H9 (cell line): Measurements from ENCODE around the gene CDC42. TPM values are rescaled to one million over a fixed set of nuclear protein-coding genes. Genes with fewer than 3 reads are reported as not detected.

Experiments used
- DNase-seq: peaks from one replicate; pipeline ENCODE4 v3.0.0-alpha.2; 2017
- H2AFZ ChIP-seq: one replicate; pipeline ENCODE4 v1.6.1; 2013; ENCODE audit warnings: mild to moderate bottlenecking, low read length, control low read depth, moderate library complexity
- H2AK5ac ChIP-seq: 2 replicates; pipeline ENCODE4 v1.6.1; 2013; ENCODE audit warnings: low read length, control low read depth, mixed read lengths; ENCODE audit not compliant: insufficient read length
- H2BK120ac ChIP-seq: one replicate; pipeline ENCODE4 v1.6.1; 2013; ENCODE audit warnings: low read depth, mild to moderate bottlenecking, low read length, control low read depth, inconsistent platforms; ENCODE audit not compliant: poor library complexity, severe bottlenecking
- H2BK12ac ChIP-seq: 2 replicates; pipeline ENCODE4 v1.6.1; 2013; ENCODE audit warnings: low read length, control low read depth, mixed read lengths, low read depth; ENCODE audit not compliant: insufficient read length
- H2BK15ac ChIP-seq: 2 replicates; pipeline ENCODE4 v1.6.1; 2013; ENCODE audit warnings: low read depth, low read length, control low read depth
- H2BK20ac ChIP-seq: one replicate; pipeline ENCODE4 v1.6.1; 2013; ENCODE audit warnings: low read depth, mild to moderate bottlenecking, low read length, control low read depth, inconsistent platforms; ENCODE audit not compliant: poor library complexity, severe bottlenecking
- H2BK5ac ChIP-seq: 2 replicates; pipeline ENCODE4 v1.6.1; 2013; ENCODE audit warnings: low read length, control low read depth, mixed read lengths; ENCODE audit not compliant: insufficient read length
- H3K14ac ChIP-seq: 2 replicates; pipeline ENCODE4 v1.6.1; 2013; ENCODE audit warnings: low read length, control low read depth; ENCODE audit not compliant: insufficient read depth
- H3K18ac ChIP-seq: 2 replicates; pipeline ENCODE4 v1.6.1; 2013; ENCODE audit warnings: low read depth, mild to moderate bottlenecking, mixed read lengths, low read length, control low read depth; ENCODE audit not compliant: insufficient read length
- H3K23ac ChIP-seq: 2 replicates; pipeline ENCODE4 v1.6.1; 2013; ENCODE audit warnings: low read length, control low read depth, mixed read lengths, low read depth; ENCODE audit not compliant: insufficient read length
- H3K23me2 ChIP-seq: 2 replicates; pipeline ENCODE4 v1.6.1; 2013; ENCODE audit warnings: low read depth, mild to moderate bottlenecking, mixed read lengths, low read length, control low read depth; ENCODE audit not compliant: insufficient read length, poor library complexity, severe bottlenecking
- H3K27ac ChIP-seq: 2 replicates; pipeline ENCODE4 v1.5.1; 2013; ENCODE audit warnings: low read length, control low read depth, mixed read lengths, low read depth; ENCODE audit not compliant: insufficient read length
- H3K27me3 ChIP-seq: 2 replicates; pipeline ENCODE4 v1.6.1; 2013; ENCODE audit warnings: low read length, control low read depth, inconsistent platforms; ENCODE audit not compliant: insufficient read depth
- H3K4ac ChIP-seq: 2 replicates; pipeline ENCODE4 v1.6.1; 2013; ENCODE audit warnings: low read depth, mild to moderate bottlenecking, control low read depth, inconsistent platforms, low read length, moderate library complexity
- H3K4me1 ChIP-seq: 2 replicates; pipeline ENCODE4 v1.6.1; 2013; ENCODE audit warnings: low read length, control low read depth, inconsistent platforms; ENCODE audit not compliant: insufficient read depth
- H3K4me2 ChIP-seq: 2 replicates; pipeline ENCODE4 v1.6.1; 2013; ENCODE audit warnings: low read length, control low read depth, mixed read lengths; ENCODE audit not compliant: insufficient read length, insufficient read depth
- H3K56ac ChIP-seq: 2 replicates; pipeline ENCODE4 v1.6.1; 2013; ENCODE audit warnings: low read depth, mild to moderate bottlenecking, mixed read lengths, low read length, control low read depth; ENCODE audit not compliant: insufficient read length
- H3K79me1 ChIP-seq: 2 replicates; pipeline ENCODE4 v1.6.1; 2013; ENCODE audit warnings: low read depth, mild to moderate bottlenecking, moderate library complexity, low read length, control low read depth, inconsistent platforms; ENCODE audit not compliant: insufficient read depth, poor library complexity, severe bottlenecking
- H3K79me2 ChIP-seq: 2 replicates; pipeline ENCODE4 v1.6.1; 2013; ENCODE audit warnings: low read length, control low read depth, inconsistent platforms; ENCODE audit not compliant: insufficient read depth
- H3K9ac ChIP-seq: 2 replicates; pipeline ENCODE4 v1.6.1; 2013; ENCODE audit warnings: low read length, control low read depth, mixed read lengths; ENCODE audit not compliant: insufficient read length; ENCODE audit errors: extremely low read depth
- H3K9me3 ChIP-seq: one replicate; pipeline ENCODE4 v1.6.1; 2013; ENCODE audit warnings: low read depth, low read length, inconsistent platforms; ENCODE audit not compliant: control insufficient read depth
- H3T11ph ChIP-seq: one replicate; pipeline ENCODE4 v1.6.1; 2013; ENCODE audit warnings: mild to moderate bottlenecking, low read length, control low read depth, inconsistent platforms
- H4K20me1 ChIP-seq: one replicate; pipeline ENCODE4 v1.6.1; 2013; ENCODE audit not compliant: control insufficient read depth, insufficient read length, insufficient read depth
- H4K5ac ChIP-seq: 2 replicates; pipeline ENCODE4 v1.6.1; 2013; ENCODE audit warnings: low read depth, mild to moderate bottlenecking, mixed read lengths, low read length, control low read depth; ENCODE audit not compliant: insufficient read length
- H4K8ac ChIP-seq: replicated peaks from 2 replicates; pipeline ENCODE4 v1.6.1; 2013; ENCODE audit warnings: low read length, control low read depth, mixed read lengths, low read depth; ENCODE audit not compliant: insufficient read length
- H4K91ac ChIP-seq: 2 replicates; pipeline ENCODE4 v1.6.1; 2013; ENCODE audit warnings: low read depth, mild to moderate bottlenecking, moderate library complexity, mixed read lengths, low read length, control low read depth; ENCODE audit not compliant: insufficient read length
- H3K27ac Mint-ChIP-seq, 3 experiments: 2 replicates in 2 of 3; 3 replicates in 1 of 3; pipeline ENCODE4 v1.8.0; 2020 to 2021; ENCODE audit warnings: mixed read lengths in 3 of 3, mild to moderate bottlenecking in 1 of 3, moderate library complexity in 1 of 3
- H3K27me3 Mint-ChIP-seq: 2 replicates; pipeline ENCODE4 v1.8.0; 2021; ENCODE audit warnings: low read depth, mild to moderate bottlenecking, moderate library complexity, mixed read lengths
- H3K36me3 Mint-ChIP-seq, 3 experiments: 2 replicates in 2 of 3; 3 replicates in 1 of 3; pipeline ENCODE4 v1.8.0; 2020 to 2021; ENCODE audit warnings: low read depth in 3 of 3, mixed read lengths in 3 of 3; ENCODE audit not compliant: insufficient read depth in 1 of 3
- H3K4me1 Mint-ChIP-seq, 2 experiments: 2 replicates each; pipeline ENCODE4 v1.8.0; 2020; ENCODE audit warnings: mixed read lengths in 2 of 2
- H3K4me3 Mint-ChIP-seq, 2 experiments: 2 replicates in 1 of 2; 3 replicates in 1 of 2; pipeline ENCODE4 v1.8.0; 2020 to 2021; ENCODE audit warnings: mild to moderate bottlenecking in 2 of 2, mixed read lengths in 2 of 2, moderate library complexity in 1 of 2
- H3K9me3 Mint-ChIP-seq, 2 experiments: 2 replicates in 1 of 2; 3 replicates in 1 of 2; pipeline ENCODE4 v1.8.0; 2020; ENCODE audit warnings: mild to moderate bottlenecking in 2 of 2, mixed read lengths in 2 of 2, moderate library complexity in 1 of 2
- CTCF ChIP-seq: fragments of 200-600 bp; sonication (generic); conservative IDR thresholded peaks from 3 replicates; pipeline ENCODE4 v1.8.0; 2021; ENCODE audit warnings: antibody characterized with exemption, mild to moderate bottlenecking
- WGBS: extraction: QIAGEN DNeasy Blood & Tissue Kit; methylation state at CpG from one replicate; pipeline ENCODE4 v1.1.7; 2013; ENCODE audit warnings: missing lambda C conversion rate, low lambda C conversion rate, mixed read lengths; ENCODE audit not compliant: insufficient read length; ENCODE audit errors: extremely low coverage; 5-methylcytosine and 5-hydroxymethylcytosine counted together
- total RNA-seq: library from RNA; stranded (reverse); gene quantifications from 2 replicates; pipeline ENCODE4 v1.2.1, GENCODE V29; 2021

Gene CDC42
- total RNA-seq, 1 experiment from 2014 or later = 197 TPM

DNA sequence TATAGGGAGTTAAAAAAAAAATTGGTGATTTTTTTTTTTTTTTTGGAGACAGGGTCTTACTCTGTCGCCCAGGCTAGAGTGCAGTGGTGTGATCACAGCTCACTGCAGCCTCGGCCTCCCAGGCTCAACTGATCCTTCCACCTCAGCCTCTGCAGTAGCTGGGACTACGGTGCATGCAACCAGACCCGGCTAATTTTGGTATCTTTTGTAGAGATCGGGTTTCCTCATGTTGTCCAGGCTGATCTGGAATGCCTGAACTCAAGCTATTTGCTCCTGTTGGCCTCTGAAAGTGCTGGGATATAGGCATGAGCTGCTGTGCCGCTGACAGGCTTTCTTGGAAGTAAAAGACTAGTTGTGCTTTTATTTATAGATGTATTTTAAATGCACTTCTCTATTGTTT lies 3.0 kb downstream of the CDC42 start:
- no peaks in the 10 kb centered on the region for H4K20me1 ChIP-seq
- H2BK5ac ChIP-seq = no peak overlapping the region
- peaks cover 0 to 18% (median 14%) of the 10 kb centered on the region in 3 experiments; a peak in 5 of 7 replicates for H3K36me3 Mint-ChIP-seq
- no peak overlapping the region for H3K4me2 ChIP-seq
- no CpG with 5 or more reads among the region's 6 CpGs for WGBS
- no peak overlapping the region for H4K8ac ChIP-seq
- H3K23ac ChIP-seq = no peak overlapping the region
- no peak overlapping the region for H2BK15ac ChIP-seq
- no peak overlapping the region for H3K27ac ChIP-seq
- no peaks in the 10 kb centered on the region for H3K9me3 Mint-ChIP-seq
- no peak overlapping the region for H4K91ac ChIP-seq
- H3K4me1 Mint-ChIP-seq = peaks cover 11 to 15% of the 10 kb centered on the region in 2 experiments
- no peak overlapping the region for H4K5ac ChIP-seq
- H3K27me3 Mint-ChIP-seq = no peaks in the 10 kb centered on the region; the same call in 1 of the 2 replicates
- H3K79me2 ChIP-seq = peaks cover 40% of the 10 kb centered on the region; the same call in 1 of the 2 replicates
- no peak overlapping the region for H3K4ac ChIP-seq
- H2BK120ac ChIP-seq = no peak overlapping the region
- H3K4me3 Mint-ChIP-seq = no peak overlapping the region
- no peak overlapping the region for H2AK5ac ChIP-seq
- H2AFZ ChIP-seq = no peak overlapping the region
- no peak overlapping the region for H3K9ac ChIP-seq
- H3K23me2 ChIP-seq = peaks cover 6% of the 10 kb centered on the region
- no peak overlapping the region for H3K27ac Mint-ChIP-seq
- no peak overlapping the region for H3K56ac ChIP-seq
- H3K79me1 ChIP-seq = peaks cover 7% of the 10 kb centered on the region
- H3K14ac ChIP-seq = no peak overlapping the region
- H3K27me3 ChIP-seq = no peaks in the 10 kb centered on the region
- no peak for DNase-seq
- no peak overlapping the region for H3K18ac ChIP-seq
- no peaks in the 10 kb centered on the region; the same call in 1 of the 2 replicates for H3K4me1 ChIP-seq
- TF ChIP-seq CTCF = no peak
- H2BK20ac ChIP-seq = no peak overlapping the region
- H3T11ph ChIP-seq = no peak overlapping the region
- no peak overlapping the region for H2BK12ac ChIP-seq
- no peaks in the 10 kb centered on the region for H3K9me3 ChIP-seq
